ENCODE data around the gene PCDH9. TPM values are rescaled to one million over a fixed set of nuclear protein-coding genes. Genes with fewer than 3 reads are reported as not detected.
"Not testable (repeated sequence)": the region's sequence is repeated elsewhere in the genome, so short reads cannot be mapped to it uniquely, and the experiment has no call there.

PCDH9 gene
- total RNA-seq, 1 experiment from 2014 or later: 1.9 TPM

- no peaks in the 10 kb centered on the region for H3K27me3 ChIP-seq
- H3K36me3 ChIP-seq: no peaks in the 10 kb centered on the region
- no peak overlapping the region for H3K4me3 ChIP-seq
- DNase-seq: no peak
- no peaks in the 10 kb centered on the region for H3K9me3 ChIP-seq
Observed at GRCh38 chr13:66899955-66900354, 330.2 kb downstream of the PCDH9 start.

- no peaks in the 10 kb centered on the region for H3K36me3 ChIP-seq
- no peak overlapping the region for H3K4me3 ChIP-seq
- H3K27me3 ChIP-seq: no peaks in the 10 kb centered on the region
- H3K9me3 ChIP-seq: no peaks in the 10 kb centered on the region; the same call in 1 of the 2 replicates
- DNase-seq: no peak
Observed at GRCh38 chr13:66896933-66897332, 333.2 kb downstream of the PCDH9 start.

GRCh38 chr13:66895780-66896179 is 334.4 kb downstream of the PCDH9 start:
- H3K27me3 ChIP-seq: no peaks in the 10 kb centered on the region
- H3K36me3 ChIP-seq: no peaks in the 10 kb centered on the region
- no peak for DNase-seq
- H3K4me3 ChIP-seq: no peak overlapping the region
- no peaks in the 10 kb centered on the region; the same call in 1 of the 2 replicates for H3K9me3 ChIP-seq

GRCh38 chr13:66895320-66895719 is 334.8 kb downstream of the PCDH9 start:
- no peaks in the 10 kb centered on the region; the same call in 1 of the 2 replicates for H3K9me3 ChIP-seq
- H3K36me3 ChIP-seq: no peaks in the 10 kb centered on the region
- H3K4me3 ChIP-seq: no peak overlapping the region
- DNase-seq: no peak
- no peaks in the 10 kb centered on the region for H3K27me3 ChIP-seq

GRCh38 chr13:66888698-66889097 is 341.4 kb downstream of the PCDH9 start:
- H3K9me3 ChIP-seq: no peaks in the 10 kb centered on the region
- no peaks in the 10 kb centered on the region for H3K27me3 ChIP-seq
- no peaks in the 10 kb centered on the region for H3K36me3 ChIP-seq
- no peak overlapping the region for H3K4me3 ChIP-seq
- no peak for DNase-seq

- peak; percentile 48 for DNase-seq
Observed at GRCh38 chr13:66887088-66887487, 343.0 kb downstream of the PCDH9 start.

GRCh38 chr13:66886264-66886663 is 343.9 kb downstream of the PCDH9 start:
- Histone ChIP-seq H3K27me3 (no peaks in the 10 kb centered on the region), H3K9me3 (no peaks in the 10 kb centered on the region), H3K36me3 (no peaks in the 10 kb centered on the region), H3K4me3 (no peak overlapping the region)
- no peak for DNase-seq

More at GRCh38 chr13:66887088-66887487, 343.0 kb downstream of the PCDH9 start:
- Histone ChIP-seq H3K36me3 (no peaks in the 10 kb centered on the region), H3K4me3 (no peak overlapping the region), H3K9me3 (no peaks in the 10 kb centered on the region), H3K27me3 (no peaks in the 10 kb centered on the region)

- DNase-seq, H3K27me3 ChIP-seq, H3K9me3 ChIP-seq, H3K4me3 ChIP-seq, H3K36me3 ChIP-seq: not testable (repeated sequence)
Observed at GRCh38 chr13:66881170-66881569, 349.0 kb downstream of the PCDH9 start.

- H3K9me3 ChIP-seq: no peaks in the 10 kb centered on the region
- no peaks in the 10 kb centered on the region for H3K36me3 ChIP-seq
- H3K27me3 ChIP-seq: no peaks in the 10 kb centered on the region
- no peak overlapping the region for H3K4me3 ChIP-seq
- DNase-seq: no peak
Observed at GRCh38 chr13:66879988-66880387, 350.1 kb downstream of the PCDH9 start.

GRCh38 chr13:66875264-66875663 is 354.9 kb downstream of the PCDH9 start:
- no peaks in the 10 kb centered on the region for H3K27me3 ChIP-seq
- no peak overlapping the region for H3K4me3 ChIP-seq
- no peaks in the 10 kb centered on the region for H3K9me3 ChIP-seq
- DNase-seq: no peak
- H3K36me3 ChIP-seq: no peaks in the 10 kb centered on the region

- no peak for DNase-seq
- no peak overlapping the region for H3K4me3 ChIP-seq
Observed at GRCh38 chr13:66864627-66865026, 365.5 kb downstream of the PCDH9 start.

GRCh38 chr13:66860878-66861417 is 369.2 kb downstream of the PCDH9 start:
- Histone ChIP-seq H3K36me3 (no peaks in the 10 kb centered on the region), H3K27me3 (no peaks in the 10 kb centered on the region), H3K9me3 (no peaks in the 10 kb centered on the region), H3K4me3 (no peak overlapping the region)
- no peak for DNase-seq

More at GRCh38 chr13:66864627-66865026, 365.5 kb downstream of the PCDH9 start:
- H3K36me3 ChIP-seq: no peaks in the 10 kb centered on the region
- no peaks in the 10 kb centered on the region; the same call in 1 of the 2 replicates for H3K9me3 ChIP-seq
- H3K27me3 ChIP-seq: no peaks in the 10 kb centered on the region

GRCh38 chr13:66859934-66860877 is 369.9 kb downstream of the PCDH9 start:
- no peaks in the 10 kb centered on the region for H3K36me3 ChIP-seq
- H3K9me3 ChIP-seq: no peaks in the 10 kb centered on the region
- no peak overlapping the region for H3K4me3 ChIP-seq
- DNase-seq: no peak
- H3K27me3 ChIP-seq: no peaks in the 10 kb centered on the region

- H3K36me3 ChIP-seq: no peaks in the 10 kb centered on the region
- DNase-seq: no peak
- H3K27me3 ChIP-seq: no peaks in the 10 kb centered on the region
- H3K9me3 ChIP-seq: no peaks in the 10 kb centered on the region
- H3K4me3 ChIP-seq: no peak overlapping the region
Observed at GRCh38 chr13:66859078-66859477, 371.1 kb downstream of the PCDH9 start.

- H3K36me3 ChIP-seq: no peaks in the 10 kb centered on the region
- H3K4me3 ChIP-seq: no peak overlapping the region
- H3K27me3 ChIP-seq: no peaks in the 10 kb centered on the region
- H3K9me3 ChIP-seq: no peaks in the 10 kb centered on the region
- DNase-seq: no peak
Observed at GRCh38 chr13:66858163-66858562, 372.0 kb downstream of the PCDH9 start.

GRCh38 chr13:66855131-66855530 is 375.0 kb downstream of the PCDH9 start:
- H3K36me3 ChIP-seq: no peaks in the 10 kb centered on the region
- no peak overlapping the region for H3K4me3 ChIP-seq
- no peaks in the 10 kb centered on the region for H3K9me3 ChIP-seq
- H3K27me3 ChIP-seq: no peaks in the 10 kb centered on the region
- DNase-seq: no peak

GRCh38 chr13:66853564-66853963 is 376.6 kb downstream of the PCDH9 start:
- no peaks in the 10 kb centered on the region for H3K36me3 ChIP-seq
- H3K9me3 ChIP-seq: no peaks in the 10 kb centered on the region
- H3K4me3 ChIP-seq: no peak overlapping the region
- DNase-seq: no peak
- H3K27me3 ChIP-seq: no peaks in the 10 kb centered on the region

GRCh38 chr13:66849706-66850105 is 380.4 kb downstream of the PCDH9 start:
- no peak for DNase-seq
- H3K4me3 ChIP-seq: no peak overlapping the region
- H3K9me3 ChIP-seq: no peaks in the 10 kb centered on the region
- H3K27me3 ChIP-seq: no peaks in the 10 kb centered on the region
- no peaks in the 10 kb centered on the region for H3K36me3 ChIP-seq
